Suprapubic skin (tissue), 3 donors: ENCODE measurements around the gene SAA4.

ENCODE experiments used
- CTCF ChIP-seq, 2 donors: fragments of 200-600 bp in 1 of 2; fragments of 450-650 bp in 1 of 2; sonication (generic) in 1 of 2; IDR thresholded peaks; one replicate each; pipeline ENCODE4 v1.5.1; 2016 to 2019; ENCODE audit warnings: antibody characterized with exemption in 2 of 2, mild to moderate bottlenecking in 1 of 2, moderate library complexity in 1 of 2
- POLR2AphosphoS5 ChIP-seq, 3 donors: sonication (generic); formaldehyde crosslinking; IDR thresholded peaks; one replicate each; pipeline ENCODE4 v1.6.1; 2017; ENCODE audit warnings: antibody characterized with exemption in 3 of 3

GRCh38 chr11:18221274-18221876 lies 15.2 kb downstream of the SAA4 start:
- TF ChIP-seq CTCF (IDR thresholded peaks at IDR 0.05), result no peak
- no peak for TF ChIP-seq POLR2AphosphoS5 (IDR thresholded peaks at IDR 0.05)
